Tibial nerve (tissue), 4 donors: ENCODE results near the gene TRMT112.

Source experiments
- CTCF ChIP-seq, 5 experiments: fragments of 200-600 bp in 3 of 5; fragments of 450-650 bp in 2 of 5; sonication (generic) in 3 of 5; IDR thresholded peaks; one replicate each; pipeline ENCODE4 v1.5.1; 2016 to 2019; ENCODE audit warnings: antibody characterized with exemption in 5 of 5, mild to moderate bottlenecking in 3 of 5, moderate library complexity in 2 of 5
- EP300 ChIP-seq, 2 donors: sonication (generic); formaldehyde crosslinking; IDR thresholded peaks; one replicate each; pipeline ENCODE4 v1.6.1; 2017; ENCODE audit warnings: antibody characterized with exemption in 2 of 2, mild to moderate bottlenecking in 1 of 2
- POLR2A ChIP-seq, 2 donors: fragments of 450-650 bp; IDR thresholded peaks; one replicate each; pipeline ENCODE4 v1.6.1; 2017; ENCODE audit warnings: antibody characterized with exemption in 2 of 2, mild to moderate bottlenecking in 2 of 2, moderate library complexity in 2 of 2

GRCh38 chr11:64299847-64300648 is 17.3 kb downstream of the TRMT112 start, which contains the start of gene CATSPERZ:
- TF ChIP-seq CTCF (IDR thresholded peaks at IDR 0.05) (no peak), EP300 (IDR thresholded peaks at IDR 0.05) (no peak), POLR2A (IDR thresholded peaks at IDR 0.05) (no peak)
